ENCODE results near the gene NPS. TPM values are rescaled to one million over a fixed set of nuclear protein-coding genes. Genes with fewer than 3 reads are reported as not detected.
A peak's percentile ranks its signal among the peaks of the same experiment; 100 is the strongest.

The NPS gene
- total RNA-seq, 1 experiment from 2014 or later: not detected

- Mint-ChIP-seq H3K27me3 (ENCODE audit: low read depth) (peaks cover 2% of the 10 kb centered on the region), H3K27ac (no peak overlapping the region), H3K9me3 (peaks cover 15% of the 10 kb centered on the region), H3K4me3 (no peak overlapping the region), H3K4me1 (peaks cover 11% of the 10 kb centered on the region), H3K36me3 (no peaks in the 10 kb centered on the region)
- ChIA-PET CTCF (interaction anchor here (1.5 kb wide), 1 partner anchor 331 kb away, joined by 4 read pairs; no protein-coding TSS in a partner anchor), POLR2A (no interaction called here)
- no peak for DNase-seq (ENCODE audit: low spot score)
- ATAC-seq: no peak
- TF ChIP-seq ZNF317 (CRISPR knock-in tag; IDR thresholded peaks at IDR 0.05; ENCODE audit: borderline replicate concordance, low read depth) (no peak), ATF3 (CRISPR knock-in tag; conservative IDR thresholded peaks at IDR 0.05) (no peak), JUN (CRISPR knock-in tag; IDR thresholded peaks at IDR 0.05) (no peak), ATF2 (CRISPR knock-in tag; IDR thresholded peaks at IDR 0.05; ENCODE audit: borderline replicate concordance, low read depth) (no peak), JAZF1 (CRISPR knock-in tag; IDR thresholded peaks at IDR 0.05) (no peak), OVOL2 (CRISPR knock-in tag; IDR thresholded peaks at IDR 0.05; ENCODE audit: borderline replicate concordance) (no peak), ATF1 (CRISPR knock-in tag; IDR thresholded peaks at IDR 0.05) (no peak), MYBL2 (CRISPR knock-in tag; IDR thresholded peaks at IDR 0.05) (no peak), PREB (CRISPR knock-in tag; IDR thresholded peaks at IDR 0.05; ENCODE audit: borderline replicate concordance) (no peak), CBFB (CRISPR knock-in tag; IDR thresholded peaks at IDR 0.05; ENCODE audit: low read depth) (no peak), TEAD1 (CRISPR knock-in tag; IDR thresholded peaks at IDR 0.05) (no peak), IRF2 (CRISPR knock-in tag; IDR thresholded peaks at IDR 0.05; ENCODE audit: borderline replicate concordance, low read depth) (no peak), ZNF263 (CRISPR knock-in tag; IDR thresholded peaks at IDR 0.05; ENCODE audit: low read depth) (no peak), ZNF232 (CRISPR knock-in tag; IDR thresholded peaks at IDR 0.05) (no peak), SP1 (CRISPR knock-in tag; conservative IDR thresholded peaks at IDR 0.05) (no peak)
Observed at GRCh38 chr10:127523476-127523875, 25.6 kb upstream of the NPS start.

GRCh38 chr10:127524229-127524628 lies 24.9 kb upstream of the NPS start:
- Mint-ChIP-seq H3K9me3 (peaks cover 9% of the 10 kb centered on the region), H3K27me3 (ENCODE audit: low read depth) (peaks cover 2% of the 10 kb centered on the region), H3K4me1 (peaks cover 11% of the 10 kb centered on the region), H3K4me3 (no peak overlapping the region), H3K36me3 (no peaks in the 10 kb centered on the region), H3K27ac (no peak overlapping the region)
- ATAC-seq (peak; percentile 90), DNase-seq (ENCODE audit: low spot score) (no peak)
- POLR2A ChIA-PET: no interaction called here
- CTCF ChIA-PET: interaction anchor here (0.5 to 1.5 kb wide), 8 partner anchors 15 to 330 kb away, joined by 3 to 4 read pairs (median 3); no protein-coding TSS in a partner anchor
- TF ChIP-seq MLX (CRISPR knock-in tag; IDR thresholded peaks at IDR 0.05): no peak
- TF ChIP-seq SOX15 (CRISPR knock-in tag; IDR thresholded peaks at IDR 0.05): no peak
- no peak for TF ChIP-seq KAT7 (CRISPR knock-in tag; IDR thresholded peaks at IDR 0.05; ENCODE audit: borderline replicate concordance)
- no peak for TF ChIP-seq TEAD4 (CRISPR knock-in tag; IDR thresholded peaks at IDR 0.05)
- no peak for TF ChIP-seq ZNF138 (CRISPR knock-in tag; conservative IDR thresholded peaks at IDR 0.05)
- no peak for TF ChIP-seq NR2C2 (CRISPR knock-in tag; IDR thresholded peaks at IDR 0.05)
- no peak for TF ChIP-seq ZNF219 (CRISPR knock-in tag; IDR thresholded peaks at IDR 0.05; ENCODE audit: borderline replicate concordance)
- no peak for TF ChIP-seq USF1 (CRISPR knock-in tag; IDR thresholded peaks at IDR 0.05)
- no peak for TF ChIP-seq ELF4 (CRISPR knock-in tag; IDR thresholded peaks at IDR 0.05; ENCODE audit: low read depth)
- TF ChIP-seq ZNF232 (CRISPR knock-in tag; IDR thresholded peaks at IDR 0.05): no peak
- TF ChIP-seq ETV6 (CRISPR knock-in tag; IDR thresholded peaks at IDR 0.05): no peak

Measured in WTC11 (cell line).